ENCODE measurements around the gene FAM76A.

DNA sequence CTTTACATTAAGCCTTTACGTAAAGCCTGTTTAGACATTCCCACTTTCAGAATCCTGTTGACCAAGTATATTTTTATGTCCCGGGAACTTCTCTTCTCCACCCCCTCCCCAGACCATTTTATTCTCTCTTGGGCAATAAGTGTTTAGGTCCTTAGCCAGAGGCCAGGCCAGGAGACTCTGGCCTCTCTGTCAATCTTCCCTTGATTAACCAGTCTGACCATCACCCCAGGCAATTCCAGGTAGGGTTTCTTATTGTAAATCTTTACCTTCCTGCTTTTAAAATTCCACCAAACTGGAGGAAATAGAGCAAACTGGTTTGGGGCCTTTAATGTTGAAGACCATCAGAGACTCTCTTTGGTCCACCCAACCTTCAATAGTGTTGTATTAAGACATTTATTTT lies 41.6 kb upstream of the FAM76A start:
- TF ChIP-seq POLR2A (IDR thresholded peaks at IDR 0.05) = no peak
- TF ChIP-seq, protein P1, sequence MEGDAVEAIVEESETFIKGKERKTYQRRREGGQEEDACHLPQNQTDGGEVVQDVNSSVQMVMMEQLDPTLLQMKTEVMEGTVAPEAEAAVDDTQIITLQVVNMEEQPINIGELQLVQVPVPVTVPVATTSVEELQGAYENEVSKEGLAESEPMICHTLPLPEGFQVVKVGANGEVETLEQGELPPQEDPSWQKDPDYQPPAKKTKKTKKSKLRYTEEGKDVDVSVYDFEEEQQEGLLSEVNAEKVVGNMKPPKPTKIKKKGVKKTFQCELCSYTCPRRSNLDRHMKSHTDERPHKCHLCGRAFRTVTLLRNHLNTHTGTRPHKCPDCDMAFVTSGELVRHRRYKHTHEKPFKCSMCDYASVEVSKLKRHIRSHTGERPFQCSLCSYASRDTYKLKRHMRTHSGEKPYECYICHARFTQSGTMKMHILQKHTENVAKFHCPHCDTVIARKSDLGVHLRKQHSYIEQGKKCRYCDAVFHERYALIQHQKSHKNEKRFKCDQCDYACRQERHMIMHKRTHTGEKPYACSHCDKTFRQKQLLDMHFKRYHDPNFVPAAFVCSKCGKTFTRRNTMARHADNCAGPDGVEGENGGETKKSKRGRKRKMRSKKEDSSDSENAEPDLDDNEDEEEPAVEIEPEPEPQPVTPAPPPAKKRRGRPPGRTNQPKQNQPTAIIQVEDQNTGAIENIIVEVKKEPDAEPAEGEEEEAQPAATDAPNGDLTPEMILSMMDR (IDR thresholded peaks at IDR 0.05) = no peak

Data from lower leg skin (tissue), 3 donors.